WTC11 (cell line): ENCODE results near the gene EPS8L2. TPM values are rescaled to one million over a fixed set of nuclear protein-coding genes. Genes with fewer than 3 reads are reported as not detected.

Source experiments
- CREB1 ChIP-seq: sonication (generic); formaldehyde crosslinking; IDR thresholded peaks from 2 replicates; pipeline ENCODE4 v1.8.0; 2023; ENCODE audit warnings: mild to moderate bottlenecking, missing genetic modification reagents
- E2F1 ChIP-seq: sonication (generic); formaldehyde crosslinking; IDR thresholded peaks from 2 replicates; pipeline ENCODE4 v1.8.0; 2022; ENCODE audit warnings: mild to moderate bottlenecking, missing genetic modification reagents
- E2F4 ChIP-seq: sonication (generic); formaldehyde crosslinking; IDR thresholded peaks from 2 replicates; pipeline ENCODE4 v1.8.1; 2022; ENCODE audit warnings: low read depth, mild to moderate bottlenecking, moderate library complexity, missing genetic modification reagents, borderline replicate concordance
- HMGXB4 ChIP-seq: sonication (generic); formaldehyde crosslinking; IDR thresholded peaks from 2 replicates; pipeline ENCODE4 v1.8.1; 2023; ENCODE audit warnings: mild to moderate bottlenecking, moderate library complexity, missing genetic modification reagents
- IRF1 ChIP-seq: sonication (generic); formaldehyde crosslinking; IDR thresholded peaks from 2 replicates; pipeline ENCODE4 v1.8.0; 2023; ENCODE audit warnings: missing genetic modification reagents
- NFE2L1 ChIP-seq: sonication (generic); formaldehyde crosslinking; IDR thresholded peaks from 2 replicates; pipeline ENCODE4 v1.8.1; 2023; ENCODE audit warnings: missing genetic modification reagents
- SMAD3 ChIP-seq: sonication (generic); formaldehyde crosslinking; IDR thresholded peaks from 2 replicates; pipeline ENCODE4 v1.8.0; 2022; ENCODE audit warnings: missing genetic modification reagents, mild to moderate bottlenecking, borderline replicate concordance
- STAT6 ChIP-seq: sonication (generic); formaldehyde crosslinking; conservative IDR thresholded peaks from 2 replicates; pipeline ENCODE4 v1.8.1; 2023; ENCODE audit warnings: mild to moderate bottlenecking, low read depth, missing genetic modification reagents, moderate library complexity
- TCF7 ChIP-seq: sonication (generic); formaldehyde crosslinking; IDR thresholded peaks from 2 replicates; pipeline ENCODE4 v1.8.0; 2022; ENCODE audit warnings: mild to moderate bottlenecking, low read depth, missing genetic modification reagents, moderate library complexity
- ZNF121 ChIP-seq: sonication (generic); formaldehyde crosslinking; IDR thresholded peaks from 2 replicates; pipeline ENCODE4 v1.8.0; 2023; ENCODE audit warnings: missing genetic modification reagents
- ZNF232 ChIP-seq: sonication (generic); formaldehyde crosslinking; IDR thresholded peaks from 2 replicates; pipeline ENCODE4 v1.8.0; 2022; ENCODE audit warnings: mild to moderate bottlenecking, missing genetic modification reagents
- ZNF532 ChIP-seq: fragments of 250-450 bp; sonication (Bioruptor Pico); IDR thresholded peaks from 2 replicates; pipeline ENCODE4 v1.9.0; 2021; ENCODE audit warnings: mild to moderate bottlenecking, borderline replicate concordance
- total RNA-seq: library from RNA; stranded (reverse); gene quantifications from 3 replicates; pipeline ENCODE4 v1.2.3, GENCODE V29; 2021

Gene EPS8L2
- total RNA-seq, 1 experiment from 2014 or later = 51.6 TPM

GRCh38 chr11:693887-694562 lies 12.0 kb upstream of the EPS8L2 start (continued):
- TF ChIP-seq E2F1 (CRISPR knock-in tag) (no peak), IRF1 (CRISPR knock-in tag) (no peak), ZNF121 (CRISPR knock-in tag) (no peak), SMAD3 (CRISPR knock-in tag) (no peak), E2F4 (no peak), TCF7 (CRISPR knock-in tag) (no peak), HMGXB4 (no peak), ZNF232 (CRISPR knock-in tag) (no peak), CREB1 (CRISPR knock-in tag) (no peak), STAT6 (no peak), ZNF532 (CRISPR knock-in tag) (no peak), NFE2L1 (CRISPR knock-in tag) (no peak)
